Skin epidermis (tissue), 12 donors: Measurements from ENCODE around the gene UGT1A10.
"Not testable (repeated sequence)": the region's sequence is repeated elsewhere in the genome, so short reads cannot be mapped to it uniquely, and the experiment has no call there.

Experiments
- H3K27ac ChIP-seq, 21 experiments: fragments of 200-600 bp; sonication (generic) in 11 of 21; one replicate each; pipeline ENCODE4 v1.5.0; 2020; ENCODE audit warnings: mild to moderate bottlenecking in 3 of 21, inconsistent platforms in 2 of 21, moderate library complexity in 2 of 21
- H3K4me3 ChIP-seq, 7 experiments: fragments of 200-600 bp; sonication (generic) in 2 of 7; one replicate each; pipeline ENCODE4 v1.5.0; 2020; ENCODE audit warnings: inconsistent platforms in 2 of 7, mild to moderate bottlenecking in 2 of 7, moderate library complexity in 1 of 7

UGT1A10 gene

DNA sequence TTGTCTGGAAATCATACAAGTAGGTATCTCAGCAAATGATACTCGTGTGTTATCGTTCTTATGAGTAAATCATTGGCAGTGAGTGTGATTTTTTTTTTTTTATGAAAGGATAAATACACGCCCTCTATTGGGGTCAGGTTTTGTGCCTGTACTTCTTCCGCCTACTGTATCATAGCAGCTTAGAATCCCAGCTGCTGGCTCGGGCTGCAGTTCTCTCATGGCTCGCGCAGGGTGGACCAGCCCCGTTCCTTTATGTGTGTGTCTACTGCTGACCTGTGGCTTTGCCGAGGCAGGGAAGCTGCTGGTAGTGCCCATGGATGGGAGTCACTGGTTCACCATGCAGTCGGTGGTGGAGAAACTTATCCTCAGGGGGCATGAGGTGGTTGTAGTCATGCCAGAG lies at the start of gene UGT1A10:
Gene UGT1A10 (plus strand): TSS at position 143 of the 400 bp plus-strand sequence. CDS start 75 bp downstream, at position 218.
- peak within 1 kb of the TSS in 1 of 7 experiments; percentile 17 for H3K4me3 ChIP-seq
- not testable (repeated sequence) for H3K27ac ChIP-seq

DNA sequence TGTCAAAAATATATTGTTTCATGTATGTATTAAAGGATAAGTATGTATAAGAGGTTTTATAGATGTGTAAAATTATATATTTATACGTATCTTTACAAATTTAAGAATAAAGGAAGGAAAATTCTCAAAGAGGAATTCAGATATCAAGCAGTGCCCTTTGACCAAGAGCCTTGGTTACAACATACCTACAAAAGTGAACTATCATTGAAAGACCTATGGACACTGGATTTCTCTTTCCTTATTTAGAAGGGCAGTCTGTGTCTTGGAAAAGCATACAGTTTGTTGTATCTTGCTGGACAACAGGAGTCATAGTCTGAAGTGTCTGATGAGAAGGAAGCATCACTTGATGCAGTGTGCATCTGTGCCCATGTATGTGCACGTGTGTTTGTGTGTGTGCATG lies 47.8 kb upstream of the UGT1A10 start:
- no peak overlapping the region for H3K27ac ChIP-seq
- no peak overlapping the region for H3K4me3 ChIP-seq

- H3K4me3 ChIP-seq: not testable (repeated sequence)
These were observed 43.5 kb upstream of the UGT1A10 start for GRCh38 chr2:233592706-233593105.

DNA sequence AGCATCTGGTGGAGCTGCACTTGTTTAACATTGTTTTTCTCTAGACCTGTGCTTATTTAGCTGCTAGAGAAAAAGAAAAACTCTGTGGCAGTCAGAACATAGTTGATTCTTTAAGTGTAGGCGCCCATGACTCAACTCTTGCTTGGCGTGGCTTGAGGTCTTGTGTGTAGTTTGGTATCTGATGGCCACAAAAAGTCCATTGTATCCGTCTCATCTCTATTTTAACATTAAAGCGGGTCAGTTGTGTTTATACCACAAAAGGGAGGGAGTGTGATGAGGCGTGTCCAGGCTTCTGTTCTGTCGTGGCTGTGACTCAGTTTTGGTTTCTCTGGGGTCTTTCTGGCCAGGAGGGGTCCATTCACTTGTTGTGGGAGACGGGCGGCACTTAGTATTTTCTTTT lies 43.0 kb upstream of the UGT1A10 start:
- Histone ChIP-seq H3K4me3 (no peak overlapping the region), H3K27ac (no peak overlapping the region)

More at GRCh38 chr2:233592706-233593105, 43.5 kb upstream of the UGT1A10 start:
- not testable (repeated sequence) for H3K27ac ChIP-seq

GRCh38 chr2:233597522-233597921 lies 38.7 kb upstream of the UGT1A10 start:
- H3K4me3 ChIP-seq: no peak overlapping the region
- H3K27ac ChIP-seq: no peak overlapping the region

GRCh38 chr2:233598952-233599351 lies 37.3 kb upstream of the UGT1A10 start:
- H3K4me3 ChIP-seq: no peak overlapping the region
- H3K27ac ChIP-seq: no peak overlapping the region

- H3K4me3 ChIP-seq: no peak overlapping the region
- H3K27ac ChIP-seq: no peak overlapping the region
These were observed 35.9 kb upstream of the UGT1A10 start for GRCh38 chr2:233600386-233600785.

GRCh38 chr2:233602076-233602475 lies 34.2 kb upstream of the UGT1A10 start:
- no peak overlapping the region for H3K4me3 ChIP-seq

DNA sequence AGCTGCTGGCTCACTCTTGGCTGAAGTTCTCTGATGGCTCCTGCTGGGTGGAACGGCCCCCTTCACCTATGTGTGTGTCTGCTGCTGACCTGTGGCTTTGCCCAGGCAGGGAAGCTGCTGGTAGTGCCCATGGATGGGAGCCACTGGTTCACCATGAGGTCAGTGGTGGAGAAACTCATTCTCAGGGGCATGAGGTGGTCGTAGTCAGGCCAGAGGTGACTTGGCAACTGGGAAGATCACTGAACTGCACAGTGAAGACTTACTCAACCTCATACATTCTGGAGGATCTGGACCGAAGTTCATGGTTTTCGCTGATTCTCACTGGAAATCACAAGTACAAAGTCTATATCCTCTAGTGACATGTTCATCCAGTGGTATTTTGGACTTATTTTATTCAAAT lies 32.7 kb upstream of the UGT1A10 start:
- no peak overlapping the region for H3K4me3 ChIP-seq
- no peak overlapping the region for H3K27ac ChIP-seq

More at GRCh38 chr2:233602076-233602475, 34.2 kb upstream of the UGT1A10 start:
- no peak overlapping the region for H3K27ac ChIP-seq

DNA sequence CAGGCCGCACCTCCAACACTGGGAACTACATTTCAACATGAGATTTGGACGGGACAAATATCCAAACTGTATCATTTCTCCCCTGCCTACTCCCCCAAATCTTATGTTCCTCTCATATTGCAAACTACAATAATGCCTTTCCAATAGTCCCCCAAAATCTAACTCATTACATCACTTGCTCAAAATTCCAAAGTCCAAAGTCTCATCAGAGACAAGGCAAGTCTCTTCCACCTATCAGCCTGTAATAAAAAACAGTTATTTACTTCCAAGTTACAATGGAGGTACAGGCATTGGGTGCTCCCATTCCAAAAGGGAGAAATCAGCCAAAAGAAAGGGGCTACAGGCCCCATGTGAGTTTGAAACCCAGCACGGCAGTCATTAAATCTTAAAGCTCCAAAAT lies 31.4 kb upstream of the UGT1A10 start:
- Histone ChIP-seq H3K27ac (no peak overlapping the region), H3K4me3 (no peak overlapping the region)

DNA sequence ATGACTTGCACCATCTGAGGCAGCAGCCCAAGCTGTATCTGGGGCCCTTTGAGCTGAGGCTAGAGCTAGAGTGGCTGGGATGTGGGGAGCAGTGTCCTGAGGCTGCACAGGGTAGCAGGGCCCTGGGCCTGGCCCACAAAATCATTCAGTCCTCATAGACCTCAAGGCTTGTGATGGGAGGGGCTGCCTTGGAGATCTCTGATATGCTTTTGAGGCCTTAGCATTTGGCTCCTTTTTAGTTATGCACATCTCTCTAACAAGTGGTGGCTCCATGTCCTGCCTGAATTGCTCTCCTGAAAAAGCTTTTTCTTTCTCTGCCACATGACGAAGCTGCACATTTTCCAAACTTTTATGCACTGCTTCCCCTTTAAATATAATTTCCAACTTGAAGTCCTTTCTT lies 30.6 kb upstream of the UGT1A10 start:
- H3K4me3 ChIP-seq: no peak overlapping the region
- H3K27ac ChIP-seq: no peak overlapping the region

- Histone ChIP-seq H3K4me3 (no peak overlapping the region), H3K27ac (no peak overlapping the region)
These were observed 25.0 kb upstream of the UGT1A10 start for GRCh38 chr2:233611284-233611683.

DNA sequence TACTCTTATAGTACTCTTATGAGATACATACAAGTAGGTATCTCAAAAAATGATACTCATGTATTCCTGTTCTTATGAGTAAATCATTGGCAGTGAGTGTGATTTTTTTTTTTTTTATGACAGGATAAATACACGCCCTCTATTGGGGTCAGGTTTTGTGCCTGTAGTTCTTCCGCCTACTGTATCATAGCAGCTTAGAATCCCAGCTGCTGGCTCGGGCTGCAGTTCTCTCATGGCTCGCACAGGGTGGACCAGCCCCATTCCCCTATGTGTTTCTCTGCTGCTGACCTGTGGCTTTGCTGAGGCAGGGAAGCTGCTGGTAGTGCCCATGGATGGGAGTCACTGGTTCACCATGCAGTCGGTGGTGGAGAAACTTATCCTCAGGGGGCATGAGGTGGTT lies 18.8 kb upstream of the UGT1A10 start, which contains the start of gene UGT1A8:
Gene UGT1A8 (plus strand): TSS at position 158 of the 400 bp plus-strand sequence. CDS start 75 bp downstream, at position 233.
- H3K4me3 ChIP-seq, H3K27ac ChIP-seq: not testable (repeated sequence)

- H3K27ac ChIP-seq: no peak overlapping the region
- no peak overlapping the region for H3K4me3 ChIP-seq
These were observed 16.0 kb upstream of the UGT1A10 start for GRCh38 chr2:233620204-233620603.

DNA sequence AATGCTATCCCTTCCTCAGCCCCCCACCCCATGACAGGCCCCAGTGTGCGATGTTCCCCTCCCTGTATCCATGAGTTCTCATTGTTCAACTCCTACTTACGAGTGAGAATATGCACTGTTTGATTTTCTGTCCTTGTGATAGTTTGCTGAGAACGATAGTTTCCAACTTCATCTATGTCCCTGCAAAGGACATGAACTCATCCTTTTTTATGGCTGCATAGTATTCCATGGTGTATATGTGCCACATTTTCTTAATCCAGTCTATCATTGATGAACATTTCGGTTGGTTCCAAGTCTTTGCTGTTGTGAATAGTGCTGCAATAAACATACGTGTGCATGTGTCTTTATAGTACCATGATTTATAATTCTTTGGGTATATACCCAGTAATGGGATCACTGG lies 14.4 kb upstream of the UGT1A10 start:
- not testable (repeated sequence) for H3K4me3 ChIP-seq, H3K27ac ChIP-seq

DNA sequence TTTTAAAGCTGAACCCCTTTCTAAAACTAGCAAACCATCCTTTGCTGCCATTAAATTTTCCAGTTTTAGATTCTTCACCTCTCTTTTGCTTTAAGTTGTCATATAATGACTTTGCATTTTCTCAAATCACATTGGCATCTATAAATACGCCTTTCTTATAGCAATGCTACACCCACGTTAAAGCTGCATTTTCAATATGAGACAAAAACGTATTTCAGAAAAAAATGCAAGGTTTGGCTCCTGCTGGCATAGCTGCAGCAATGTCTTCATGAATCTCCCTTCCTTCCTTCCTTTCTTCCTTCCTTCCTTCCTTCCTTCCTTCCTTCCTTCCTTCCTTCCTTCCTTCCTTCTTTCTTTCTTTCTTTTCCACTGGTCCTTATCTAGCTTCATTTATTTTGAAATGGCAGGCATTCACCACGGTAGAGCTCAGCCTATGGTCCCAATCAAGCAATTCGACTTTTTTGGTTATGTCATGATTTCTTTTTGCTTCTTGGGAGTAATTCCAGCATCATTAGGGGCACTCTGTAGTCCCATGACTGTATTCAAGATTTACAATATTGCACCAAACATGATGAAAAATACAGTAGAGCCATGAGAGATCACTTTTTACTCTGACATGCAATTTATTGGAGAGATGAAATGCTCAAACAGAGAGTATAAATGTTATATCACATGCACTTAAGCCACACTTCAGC lies 8.8 kb upstream of the UGT1A10 start:
- no peak overlapping the region for H3K4me3 ChIP-seq
- H3K27ac ChIP-seq: no peak overlapping the region

- no peak overlapping the region for H3K27ac ChIP-seq
- H3K4me3 ChIP-seq: no peak overlapping the region
These were observed 2.6 kb downstream of the UGT1A10 start for GRCh38 chr2:233638836-233639235.

DNA sequence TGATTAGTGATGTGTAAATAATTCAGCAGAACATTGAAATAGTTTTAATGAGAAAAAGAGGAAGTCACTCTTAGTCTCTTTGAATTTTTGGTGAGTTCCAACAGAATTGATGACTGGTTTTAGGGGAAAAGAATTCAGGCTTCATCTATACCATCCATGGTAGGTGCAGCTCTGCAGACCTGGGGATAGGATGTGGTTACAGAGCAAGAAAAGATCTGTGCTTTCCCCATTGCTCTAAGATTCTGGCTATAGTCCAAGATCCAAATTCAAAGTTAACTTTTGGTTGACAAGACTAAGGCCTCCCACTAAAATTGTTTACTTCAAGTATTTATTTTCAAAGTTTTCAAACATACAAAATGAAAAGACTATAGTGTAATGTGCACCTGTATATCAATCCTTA lies 3.6 kb downstream of the UGT1A10 start:
- H3K27ac ChIP-seq: no peak overlapping the region

DNA sequence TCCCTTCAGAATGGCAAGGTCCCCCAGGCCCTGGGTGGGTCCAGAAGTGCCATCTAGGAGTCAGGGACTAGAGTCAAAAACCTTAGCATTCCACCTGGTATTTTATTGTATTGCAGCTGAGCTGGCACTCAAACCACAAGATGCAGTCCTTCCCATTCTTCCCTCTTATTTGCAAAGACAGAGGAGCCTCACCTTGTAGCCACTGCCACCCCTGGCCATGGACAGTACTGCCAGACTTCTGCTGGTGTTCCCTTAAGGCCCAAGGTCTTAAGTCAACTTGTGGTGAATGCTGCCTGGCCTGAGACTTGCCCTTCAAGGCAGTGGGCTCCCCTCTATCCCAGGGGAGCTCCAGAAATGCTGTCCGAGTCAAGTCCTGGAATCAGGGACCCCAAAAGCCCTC lies 6.9 kb downstream of the UGT1A10 start:
- no peak overlapping the region for H3K4me3 ChIP-seq

More for the DNA sequence above, 3.6 kb downstream of the UGT1A10 start:
- H3K4me3 ChIP-seq: no peak overlapping the region

GRCh38 chr2:233646033-233646432 lies 9.8 kb downstream of the UGT1A10 start:
- H3K27ac ChIP-seq, H3K4me3 ChIP-seq: not testable (repeated sequence)

More for the DNA sequence above, 6.9 kb downstream of the UGT1A10 start:
- no peak overlapping the region for H3K27ac ChIP-seq

DNA sequence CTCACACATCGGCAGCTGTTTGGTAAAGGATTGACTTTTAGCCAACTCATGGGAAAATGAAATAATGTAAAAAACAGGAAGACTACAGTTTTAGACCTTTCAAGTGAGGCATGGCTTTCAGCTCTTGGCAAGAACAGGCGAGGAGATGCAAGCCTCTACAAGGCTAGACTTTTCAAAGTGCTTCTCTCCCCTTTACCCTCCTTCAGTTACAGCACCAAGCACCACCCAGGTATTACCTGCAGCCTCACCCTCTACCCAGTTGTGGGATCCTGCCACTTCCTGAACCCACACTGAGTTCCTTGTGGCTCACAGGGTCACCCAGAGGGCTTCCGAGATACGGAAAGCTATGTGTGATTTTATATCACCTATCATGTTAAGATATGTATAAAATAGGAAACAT lies 14.7 kb downstream of the UGT1A10 start:
- H3K27ac ChIP-seq: no peak overlapping the region
- H3K4me3 ChIP-seq: no peak overlapping the region

GRCh38 chr2:233651430-233651829 lies 15.2 kb downstream of the UGT1A10 start:
- no peak overlapping the region for H3K4me3 ChIP-seq
- H3K27ac ChIP-seq: no peak overlapping the region
